ENCODE results near the gene GP9.
"Not testable (repeated sequence)": the region's sequence is repeated elsewhere in the genome, so short reads cannot be mapped to it uniquely, and the experiment has no call there.

Gene GP9

GRCh38 chr3:129063841-129064482, 3.4 kb downstream of the GP9 start:
- Mint-ChIP-seq H3K4me1 (peaks cover 6 to 24% of the 10 kb centered on the region in 2 donors), H3K4me3 (no peak overlapping the region), H3K27ac (no peak overlapping the region), H3K36me3 (no peaks in the 10 kb centered on the region), H3K9me3 (no peaks in the 10 kb centered on the region), H3K27me3 (peaks cover 15 to 38% of the 10 kb centered on the region in 2 donors)
- ATAC-seq (replicated peaks) (no peak), DNase-seq (no peak)

- Mint-ChIP-seq H3K36me3 (peaks cover 0 to 5% of the 10 kb centered on the region in 2 donors), H3K9me3 (no peaks in the 10 kb centered on the region), H3K27me3 (peaks cover 25 to 36% of the 10 kb centered on the region in 2 donors), H3K4me1 (peaks cover 8 to 20% of the 10 kb centered on the region in 2 donors), H3K27ac (no peak overlapping the region), H3K4me3 (no peak overlapping the region)
- DNase-seq (no peak), ATAC-seq (replicated peaks) (no peak)
Observed at GRCh38 chr3:129065016-129065719, 4.6 kb downstream of the GP9 start.

- Mint-ChIP-seq H3K27me3 (peaks cover 25 to 36% of the 10 kb centered on the region in 2 donors), H3K27ac (no peak overlapping the region), H3K9me3 (no peaks in the 10 kb centered on the region), H3K36me3 (peaks cover 0 to 5% of the 10 kb centered on the region in 2 donors), H3K4me1 (peaks cover 10 to 20% of the 10 kb centered on the region in 2 donors), H3K4me3 (no peak overlapping the region)
- ATAC-seq (replicated peaks) (no peak), DNase-seq (no peak)
Observed at GRCh38 chr3:129065720-129066073, 5.1 kb downstream of the GP9 start.

- peak; percentile 12 to 27 for ATAC-seq (replicated peaks)
- Mint-ChIP-seq H3K4me3 (peak overlapping the region; percentile 41 to 65), H3K27me3 (peaks cover 18 to 27% of the 10 kb centered on the region in 2 donors), H3K4me1 (peaks cover 8 to 13% of the 10 kb centered on the region in 2 donors)
- not testable (repeated sequence) for H3K27ac Mint-ChIP-seq, DNase-seq, H3K9me3 Mint-ChIP-seq, H3K36me3 Mint-ChIP-seq
Observed at GRCh38 chr3:129067719-129068118, 7.1 kb downstream of the GP9 start.

- Mint-ChIP-seq H3K27me3 (peaks cover 14 to 23% of the 10 kb centered on the region in 2 donors), H3K27ac (no peak overlapping the region), H3K36me3 (peaks cover 0 to 5% of the 10 kb centered on the region in 2 donors), H3K4me1 (peaks cover 8 to 13% of the 10 kb centered on the region in 2 donors), H3K4me3 (peak overlapping the region; percentile 62 to 65), H3K9me3 (no peaks in the 10 kb centered on the region)
- peak; percentile 55 to 60 for ATAC-seq (replicated peaks)
- no peak for DNase-seq
Observed at GRCh38 chr3:129068291-129068886, 7.8 kb downstream of the GP9 start.

GRCh38 chr3:129069313-129070085, 8.9 kb downstream of the GP9 start:
- H3K27me3 Mint-ChIP-seq: peaks cover 14 to 23% of the 10 kb centered on the region in 2 donors
- not testable (repeated sequence) for H3K9me3 Mint-ChIP-seq; H3K27ac Mint-ChIP-seq; DNase-seq; H3K36me3 Mint-ChIP-seq; ATAC-seq (replicated peaks); H3K4me3 Mint-ChIP-seq
- H3K4me1 Mint-ChIP-seq: peaks cover 8 to 13% of the 10 kb centered on the region in 2 donors

GRCh38 chr3:129070086-129070885, 9.7 kb downstream of the GP9 start:
- Mint-ChIP-seq H3K4me3 (no peak overlapping the region), H3K4me1 (peaks cover 8 to 13% of the 10 kb centered on the region in 2 donors), H3K9me3 (no peaks in the 10 kb centered on the region), H3K36me3 (peaks cover 0 to 5% of the 10 kb centered on the region in 2 donors), H3K27me3 (peaks cover 14 to 23% of the 10 kb centered on the region in 2 donors), H3K27ac (no peak overlapping the region)
- DNase-seq (no peak), ATAC-seq (replicated peaks) (peak; percentile 7 to 32)

- ATAC-seq (replicated peaks): no peak
Observed at GRCh38 chr3:129077222-129077621, 16.6 kb downstream of the GP9 start.

GRCh38 chr3:129078510-129078909, 17.9 kb downstream of the GP9 start:
- Mint-ChIP-seq H3K4me1 (peaks cover 0 to 1% of the 10 kb centered on the region in 2 donors), H3K27ac (no peak overlapping the region), H3K4me3 (no peak overlapping the region), H3K27me3 (no peaks in the 10 kb centered on the region), H3K9me3 (no peaks in the 10 kb centered on the region), H3K36me3 (no peaks in the 10 kb centered on the region)
- ATAC-seq (replicated peaks) (no peak), DNase-seq (no peak)

More at GRCh38 chr3:129077222-129077621, 16.6 kb downstream of the GP9 start:
- no peak for DNase-seq
- Mint-ChIP-seq H3K4me3 (no peak overlapping the region), H3K27me3 (no peaks in the 10 kb centered on the region), H3K4me1 (peaks cover 0 to 1% of the 10 kb centered on the region in 2 donors), H3K27ac (no peak overlapping the region), H3K9me3 (no peaks in the 10 kb centered on the region), H3K36me3 (no peaks in the 10 kb centered on the region)

GRCh38 chr3:129081503-129081902, 20.9 kb downstream of the GP9 start:
- Mint-ChIP-seq H3K36me3 (no peaks in the 10 kb centered on the region), H3K9me3 (no peaks in the 10 kb centered on the region), H3K4me3 (no peak overlapping the region), H3K27me3 (peaks cover 0 to 5% of the 10 kb centered on the region in 2 donors), H3K4me1 (peaks cover 1 to 4% of the 10 kb centered on the region in 2 donors), H3K27ac (no peak overlapping the region)
- ATAC-seq (replicated peaks) (no peak), DNase-seq (no peak)

- DNase-seq (no peak), ATAC-seq (replicated peaks) (no peak)
- Mint-ChIP-seq H3K36me3 (no peaks in the 10 kb centered on the region), H3K27ac (no peak overlapping the region), H3K27me3 (peaks cover 0 to 5% of the 10 kb centered on the region in 2 donors), H3K4me3 (no peak overlapping the region), H3K4me1 (peaks cover 1 to 4% of the 10 kb centered on the region in 2 donors), H3K9me3 (no peaks in the 10 kb centered on the region)
Observed at GRCh38 chr3:129082026-129082425, 21.4 kb downstream of the GP9 start.

GRCh38 chr3:129084501-129084900, 23.9 kb downstream of the GP9 start:
- Mint-ChIP-seq H3K9me3 (no peaks in the 10 kb centered on the region), H3K4me3 (no peak overlapping the region), H3K36me3 (no peaks in the 10 kb centered on the region), H3K4me1 (peaks cover 1 to 4% of the 10 kb centered on the region in 2 donors), H3K27me3 (peaks cover 0 to 5% of the 10 kb centered on the region in 2 donors), H3K27ac (no peak overlapping the region)
- no peak for DNase-seq
- peak in 1 of 2 donors; percentile 53 for ATAC-seq (replicated peaks)

GRCh38 chr3:129085165-129085715, 24.7 kb downstream of the GP9 start:
- ATAC-seq (replicated peaks) (no peak), DNase-seq (no peak)
- no peaks in the 10 kb centered on the region for H3K9me3 Mint-ChIP-seq
- H3K36me3 Mint-ChIP-seq: no peaks in the 10 kb centered on the region
- peaks cover 1 to 4% of the 10 kb centered on the region in 2 donors for H3K4me1 Mint-ChIP-seq
- H3K27me3 Mint-ChIP-seq: peaks cover 0 to 5% of the 10 kb centered on the region in 2 donors
- H3K27ac Mint-ChIP-seq: no peak overlapping the region
- H3K4me3 Mint-ChIP-seq: no peak overlapping the region

Measured in stimulated activated naive B cell treated with anti-CD40 and anti-IgM and Interleukin-4, amounts not matched to agents 10 μg/mL and 1 μg/mL and 100 μg/mL, for 72 hours (primary cell).